C4-2B (cell line): ENCODE data around the gene KMT2E.

Source experiments
- H3K27ac ChIP-seq: fragments of 450-650 bp; 2 replicates; pipeline ENCODE4 v1.5.1; 2017
- CTCF ChIP-seq: fragments of 450-650 bp; conservative IDR thresholded peaks from 2 replicates; pipeline ENCODE4 v1.5.1; 2017; ENCODE audit warnings: mild to moderate bottlenecking
- ZFX ChIP-seq: fragments of 450-650 bp; IDR thresholded peaks from 2 replicates; pipeline ENCODE4 v1.6.1; 2017

Gene KMT2E

DNA sequence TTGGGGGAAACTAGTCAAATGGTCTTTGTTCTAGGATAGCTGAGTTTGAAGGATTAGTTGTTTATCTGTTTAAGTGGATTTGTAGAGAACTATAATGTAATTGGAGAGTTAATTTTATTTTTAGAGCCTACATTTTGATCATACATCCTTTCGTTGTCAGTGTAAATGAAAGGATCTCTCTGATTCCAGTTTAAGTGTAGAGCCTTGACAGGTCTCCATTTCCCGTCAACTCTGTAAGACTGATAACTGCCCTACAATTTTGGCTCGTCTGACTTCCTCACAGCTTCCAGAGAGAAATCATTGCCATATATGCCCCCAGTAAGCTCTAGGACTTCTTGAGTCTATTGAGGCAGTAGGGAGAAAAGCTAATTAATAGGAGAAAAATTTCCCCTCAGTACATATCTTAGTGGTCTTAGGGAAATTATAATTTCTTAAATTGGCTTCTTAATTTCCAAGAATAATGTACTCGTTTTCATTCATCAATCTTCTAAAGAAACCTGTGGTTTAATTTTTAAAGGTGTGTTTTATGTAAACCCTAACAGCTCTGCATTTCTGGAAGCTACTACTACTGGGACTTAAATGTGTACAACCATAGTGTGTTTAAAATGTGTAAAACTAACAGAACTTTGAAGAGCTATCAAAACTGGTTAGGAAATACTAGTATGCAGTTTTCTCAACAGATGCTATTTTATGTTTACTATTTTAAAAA lies 3.8 kb downstream of the KMT2E start:
- TF ChIP-seq ZFX = no peak
- no peak for TF ChIP-seq CTCF
- H3K27ac ChIP-seq = no peak overlapping the region

DNA sequence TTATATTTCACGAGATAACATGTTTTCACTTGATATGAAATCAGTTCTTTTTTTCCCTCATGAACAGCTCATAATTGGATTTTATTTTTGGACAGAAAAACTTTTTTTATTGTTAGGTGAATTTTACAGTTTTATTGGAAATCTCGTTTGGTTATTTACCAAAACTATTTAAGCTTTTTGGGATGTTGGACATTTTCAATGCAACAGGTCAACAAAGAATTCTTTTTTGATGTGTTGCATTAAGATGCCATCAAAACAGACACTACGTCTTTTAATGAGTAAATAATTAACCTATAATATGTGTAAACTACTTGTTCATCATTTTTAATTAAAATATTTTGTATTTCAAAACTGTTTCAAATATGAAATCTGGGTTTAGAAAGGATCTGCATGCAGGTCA lies 5.3 kb downstream of the KMT2E start:
- no peak overlapping the region for H3K27ac ChIP-seq
- TF ChIP-seq CTCF = no peak
- TF ChIP-seq ZFX = no peak

- TF ChIP-seq ZFX (no peak), CTCF (no peak)
- no peak overlapping the region for H3K27ac ChIP-seq
Measured at GRCh38 chr7:105020926-105021325, 6.9 kb downstream of the KMT2E start.

GRCh38 chr7:105021352-105021751 lies 7.3 kb downstream of the KMT2E start:
- H3K27ac ChIP-seq = no peak overlapping the region
- no peak for TF ChIP-seq CTCF
- no peak for TF ChIP-seq ZFX

DNA sequence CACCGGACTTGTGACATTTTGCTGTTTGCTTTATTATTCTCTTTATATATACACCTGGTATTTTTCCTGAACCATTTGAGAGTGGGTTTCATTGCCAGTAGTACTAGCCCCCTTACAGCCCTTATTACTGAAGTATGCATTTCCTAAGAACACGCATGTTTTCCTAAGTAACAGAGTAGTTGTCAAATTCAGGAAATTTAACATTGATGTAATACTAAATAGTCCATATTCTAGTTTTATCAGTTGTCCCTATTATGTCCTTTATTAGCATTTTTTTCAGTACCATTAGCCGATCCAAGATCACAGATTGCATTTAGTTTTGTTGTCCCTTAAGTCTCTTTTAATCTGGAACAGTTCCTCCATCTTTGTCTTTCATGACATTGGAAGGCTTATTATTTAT lies 8.0 kb downstream of the KMT2E start:
- H3K27ac ChIP-seq = no peak overlapping the region
- no peak for TF ChIP-seq ZFX
- no peak for TF ChIP-seq CTCF

- TF ChIP-seq ZFX (no peak), CTCF (no peak)
- H3K27ac ChIP-seq = no peak overlapping the region
Measured at GRCh38 chr7:105022458-105022857, 8.5 kb downstream of the KMT2E start.

DNA sequence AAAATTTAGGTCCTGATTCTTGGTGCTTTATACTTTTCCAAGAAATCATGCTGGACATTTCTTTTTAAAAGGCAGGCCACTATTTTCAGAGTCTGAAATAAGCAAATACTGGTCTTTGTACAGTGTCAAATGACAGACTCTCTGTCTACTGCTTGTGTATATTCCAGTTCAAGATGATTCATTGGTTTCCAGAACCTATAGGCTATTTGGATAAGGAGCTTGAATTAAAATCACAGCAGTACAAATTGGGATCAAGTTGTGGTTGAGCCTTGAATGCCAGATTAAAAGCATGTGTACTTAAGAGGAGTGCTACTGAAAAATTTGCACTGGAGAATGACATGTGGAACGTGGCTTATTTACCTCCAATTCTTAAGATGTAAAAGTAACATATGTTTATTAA lies 10.7 kb downstream of the KMT2E start:
- TF ChIP-seq ZFX (no peak), CTCF (no peak)
- H3K27ac ChIP-seq = no peak overlapping the region
